ENCODE measurements around the gene P2RY12. TPM values are rescaled to one million over a fixed set of nuclear protein-coding genes. Genes with fewer than 3 reads are reported as not detected.

P2RY12 gene
- total RNA-seq, 4 donors from 2014 or later: 0.52 to 1.1 (median 0.56) TPM; not detected in 1

DNA sequence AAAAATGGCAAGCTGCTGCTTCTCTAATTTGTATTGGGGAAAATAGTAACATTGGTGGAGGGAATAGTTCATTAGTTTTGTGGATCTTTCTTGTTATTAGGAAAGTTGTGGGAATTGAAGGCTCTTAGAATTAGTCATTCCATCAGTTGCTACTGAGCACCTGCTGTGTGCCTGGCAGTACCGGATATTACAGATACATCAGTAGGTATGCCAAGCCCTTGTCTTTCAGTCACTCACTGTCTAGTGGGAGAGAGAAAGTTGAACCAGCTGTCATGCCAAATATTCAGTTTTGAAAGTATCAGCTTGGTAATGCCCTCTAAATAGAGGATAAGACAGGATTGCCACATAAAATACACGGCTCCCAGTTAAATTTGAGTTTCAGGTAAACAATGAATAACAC is 43.8 kb upstream of the P2RY12 start:
- Histone ChIP-seq H3K4me3 (no peak overlapping the region), H3K9me3 (no peaks in the 10 kb centered on the region), H3K27me3 (no peaks in the 10 kb centered on the region), H3K27ac (no peak overlapping the region), H3K4me1 (no peaks in the 10 kb centered on the region), H3K36me3 (no peaks in the 10 kb centered on the region)
- in situ Hi-C loops (cut with MboI; ENCODE audit: low sequenced_read_pairs in 4 of 4) (no loop called here), intact Hi-C loops (cut with DNase I; ENCODE audit: low total_unique reads) (no loop called here)
- DNase-seq (no peak), ATAC-seq (no peak)
- no peak for TF ChIP-seq POLR2A (IDR thresholded peaks at IDR 0.05)
- TF ChIP-seq, protein P1, sequence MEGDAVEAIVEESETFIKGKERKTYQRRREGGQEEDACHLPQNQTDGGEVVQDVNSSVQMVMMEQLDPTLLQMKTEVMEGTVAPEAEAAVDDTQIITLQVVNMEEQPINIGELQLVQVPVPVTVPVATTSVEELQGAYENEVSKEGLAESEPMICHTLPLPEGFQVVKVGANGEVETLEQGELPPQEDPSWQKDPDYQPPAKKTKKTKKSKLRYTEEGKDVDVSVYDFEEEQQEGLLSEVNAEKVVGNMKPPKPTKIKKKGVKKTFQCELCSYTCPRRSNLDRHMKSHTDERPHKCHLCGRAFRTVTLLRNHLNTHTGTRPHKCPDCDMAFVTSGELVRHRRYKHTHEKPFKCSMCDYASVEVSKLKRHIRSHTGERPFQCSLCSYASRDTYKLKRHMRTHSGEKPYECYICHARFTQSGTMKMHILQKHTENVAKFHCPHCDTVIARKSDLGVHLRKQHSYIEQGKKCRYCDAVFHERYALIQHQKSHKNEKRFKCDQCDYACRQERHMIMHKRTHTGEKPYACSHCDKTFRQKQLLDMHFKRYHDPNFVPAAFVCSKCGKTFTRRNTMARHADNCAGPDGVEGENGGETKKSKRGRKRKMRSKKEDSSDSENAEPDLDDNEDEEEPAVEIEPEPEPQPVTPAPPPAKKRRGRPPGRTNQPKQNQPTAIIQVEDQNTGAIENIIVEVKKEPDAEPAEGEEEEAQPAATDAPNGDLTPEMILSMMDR (IDR thresholded peaks at IDR 0.05 in 4 of 5, conservative IDR thresholded peaks at IDR 0.05 in 1 of 5): no peak

DNA sequence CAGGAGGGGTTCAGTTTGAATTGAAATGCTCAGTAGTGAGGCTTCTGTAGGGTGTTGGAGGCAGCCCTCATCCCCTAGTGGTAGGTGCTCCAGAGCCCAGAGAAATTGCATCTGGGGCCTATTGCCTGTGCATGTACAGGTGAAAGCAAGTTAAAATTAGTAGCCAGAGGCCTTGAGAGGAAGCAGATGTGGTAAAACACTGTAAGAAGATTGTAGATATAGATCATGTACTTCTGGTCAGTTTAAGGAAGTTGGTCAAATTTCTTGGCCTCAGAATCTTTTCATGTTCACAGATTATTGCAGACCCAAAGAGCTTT is 41.7 kb upstream of the P2RY12 start:
- intact Hi-C loops (cut with DNase I; ENCODE audit: low total_unique reads) (no loop called here), in situ Hi-C loops (cut with MboI; ENCODE audit: low sequenced_read_pairs in 4 of 4) (no loop called here)
- DNase-seq (no peak), ATAC-seq (no peak)
- Histone ChIP-seq H3K9me3 (no peaks in the 10 kb centered on the region), H3K4me1 (no peaks in the 10 kb centered on the region), H3K27me3 (no peaks in the 10 kb centered on the region), H3K4me3 (no peak overlapping the region), H3K27ac (no peak overlapping the region), H3K36me3 (no peaks in the 10 kb centered on the region)
- TF ChIP-seq, protein P1 (IDR thresholded peaks at IDR 0.05 in 4 of 5, conservative IDR thresholded peaks at IDR 0.05 in 1 of 5): no peak
- no peak for TF ChIP-seq POLR2A (IDR thresholded peaks at IDR 0.05)

DNA sequence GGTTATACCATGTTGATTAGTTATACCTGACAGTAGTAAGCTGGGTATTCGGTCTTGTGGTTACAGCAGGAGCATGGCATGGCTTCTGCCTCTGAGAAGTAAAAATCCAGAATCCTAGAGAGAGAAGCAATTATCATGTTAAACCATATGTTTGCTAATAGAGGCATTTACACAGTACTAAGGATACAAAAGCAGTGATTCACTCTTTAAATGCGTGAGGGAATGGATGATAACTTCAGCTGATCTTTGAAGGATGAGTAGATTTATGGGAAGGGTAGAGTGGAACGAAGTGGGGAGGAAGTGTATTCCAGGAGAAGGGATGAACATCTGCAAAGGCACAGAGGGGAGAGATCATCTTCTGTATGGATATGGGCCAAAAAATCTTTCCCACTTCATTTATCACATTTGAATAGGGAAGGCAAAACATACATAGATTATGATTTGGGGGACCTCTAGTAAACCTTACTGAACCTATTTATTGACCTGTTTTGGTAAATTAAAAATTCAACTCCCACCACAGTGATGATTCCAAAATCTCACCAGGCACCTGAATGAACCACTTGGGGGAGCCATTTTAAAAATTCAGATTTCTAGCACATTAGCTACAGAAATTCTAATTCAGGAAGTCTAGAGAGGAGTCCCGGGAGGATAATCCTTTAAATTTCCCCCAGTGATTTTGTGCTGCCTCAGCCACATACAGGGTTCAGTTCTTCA is 41.2 kb upstream of the P2RY12 start:
- Histone ChIP-seq H3K4me1 (no peaks in the 10 kb centered on the region), H3K27ac (no peak overlapping the region), H3K9me3 (no peaks in the 10 kb centered on the region), H3K36me3 (no peaks in the 10 kb centered on the region), H3K27me3 (no peaks in the 10 kb centered on the region), H3K4me3 (no peak overlapping the region)
- TF ChIP-seq, protein P1 (IDR thresholded peaks at IDR 0.05 in 4 of 5, conservative IDR thresholded peaks at IDR 0.05 in 1 of 5): no peak
- no peak for TF ChIP-seq POLR2A (IDR thresholded peaks at IDR 0.05)
- DNase-seq: no peak
- ATAC-seq: no peak
- intact Hi-C loops (cut with DNase I; ENCODE audit: low total_unique reads): no loop called here
- in situ Hi-C loops (cut with MboI; ENCODE audit: low sequenced_read_pairs in 4 of 4): no loop called here

DNA sequence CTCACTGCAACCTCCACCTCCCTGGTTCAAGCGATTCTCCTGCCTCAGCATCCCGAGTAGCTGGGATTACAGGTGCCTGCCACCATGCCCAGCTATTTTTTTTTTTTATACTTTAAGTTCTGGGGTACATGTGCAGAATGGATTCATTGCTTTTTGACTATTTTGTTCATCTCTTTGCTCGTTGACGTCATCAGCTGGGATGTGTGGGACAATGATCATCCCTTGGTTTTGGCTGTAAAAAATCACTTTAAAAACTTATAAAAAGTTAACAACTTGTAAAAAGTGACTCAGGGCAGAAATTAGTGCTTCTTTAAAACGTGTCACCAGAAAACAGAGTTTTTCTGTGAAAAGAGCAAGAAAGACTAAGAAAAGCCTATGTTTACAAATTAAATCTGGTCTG is 38.5 kb upstream of the P2RY12 start:
- no peaks in the 10 kb centered on the region for H3K36me3 ChIP-seq
- intact Hi-C loops (cut with DNase I; ENCODE audit: low total_unique reads) (no loop called here), in situ Hi-C loops (cut with MboI; ENCODE audit: low sequenced_read_pairs in 4 of 4) (no loop called here)
- DNase-seq (no peak), ATAC-seq (no peak)
- H3K27me3 ChIP-seq: no peaks in the 10 kb centered on the region
- no peak overlapping the region for H3K4me3 ChIP-seq
- H3K4me1 ChIP-seq: no peaks in the 10 kb centered on the region
- no peak overlapping the region for H3K27ac ChIP-seq
- TF ChIP-seq POLR2A (IDR thresholded peaks at IDR 0.05): no peak
- TF ChIP-seq, protein P1 (IDR thresholded peaks at IDR 0.05 in 4 of 5, conservative IDR thresholded peaks at IDR 0.05 in 1 of 5): no peak
- H3K9me3 ChIP-seq: no peaks in the 10 kb centered on the region

DNA sequence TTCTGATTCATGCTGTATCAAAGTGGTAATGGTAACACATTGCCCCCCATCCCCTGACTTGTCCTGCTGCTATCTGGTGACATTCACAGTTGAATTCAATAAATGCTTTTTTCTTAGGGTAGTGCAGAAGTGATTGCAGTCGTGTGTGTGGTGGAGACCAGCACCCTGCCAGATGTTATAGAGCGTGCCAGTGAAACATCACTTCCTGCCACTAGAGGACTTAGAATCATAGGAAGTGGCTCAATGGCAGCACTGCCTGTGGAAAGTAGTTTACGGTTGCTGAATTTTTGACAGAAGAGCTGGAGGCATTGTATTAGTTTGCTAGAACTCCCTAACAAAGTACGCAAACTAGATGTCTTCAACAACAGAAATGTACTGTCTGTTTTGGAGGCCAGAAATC is 37.4 kb upstream of the P2RY12 start:
- H3K27me3 ChIP-seq: no peaks in the 10 kb centered on the region
- no peaks in the 10 kb centered on the region for H3K4me1 ChIP-seq
- TF ChIP-seq, protein P1 (IDR thresholded peaks at IDR 0.05 in 4 of 5, conservative IDR thresholded peaks at IDR 0.05 in 1 of 5): no peak
- TF ChIP-seq POLR2A (IDR thresholded peaks at IDR 0.05): no peak
- DNase-seq (no peak), ATAC-seq (no peak)
- H3K4me3 ChIP-seq: no peak overlapping the region
- no peaks in the 10 kb centered on the region for H3K9me3 ChIP-seq
- in situ Hi-C loops (cut with MboI; ENCODE audit: low sequenced_read_pairs in 4 of 4): no loop called here
- intact Hi-C loops (cut with DNase I; ENCODE audit: low total_unique reads): no loop called here
- H3K36me3 ChIP-seq: no peaks in the 10 kb centered on the region
- H3K27ac ChIP-seq: no peak overlapping the region
